ENCODE measurements around the gene NRBF2. TPM values are rescaled to one million over a fixed set of nuclear protein-coding genes. Genes with fewer than 3 reads are reported as not detected.

NRBF2 gene
- polyA plus RNA-seq, 2 of the 4 experiments (the other 2 are of a cell fraction): 16.6 to 27.6 TPM

GRCh38 chr10:63120554-63120953 is 12.6 kb upstream of the NRBF2 start:
- Histone ChIP-seq H3K4me2 (no peak overlapping the region), H3K4me3 (no peak overlapping the region), H3K9me3 (no peaks in the 10 kb centered on the region), H3K27ac (no peak overlapping the region), H3K4me1 (peaks cover 7% of the 10 kb centered on the region; the same call in 1 of the 3 replicates)
- TF ChIP-seq FOXS1 (CRISPR knock-in tag; IDR thresholded peaks at IDR 0.05): no peak
- no peak for TF ChIP-seq POLR2AphosphoS2 (conservative IDR thresholded peaks at IDR 0.05; ENCODE audit: low read length)
- no peak for TF ChIP-seq ZNF302 (CRISPR knock-in tag; IDR thresholded peaks at IDR 0.05)
- TF ChIP-seq HOXA7 (CRISPR knock-in tag; IDR thresholded peaks at IDR 0.05): no peak
- no peak for TF ChIP-seq BCL3 (IDR thresholded peaks at IDR 0.05)
- TF ChIP-seq BHLHE40 (IDR thresholded peaks at IDR 0.05; ENCODE audit: low read depth, low read length): no peak
- TF ChIP-seq FOSB (CRISPR knock-in tag; IDR thresholded peaks at IDR 0.05): no peak
- no peak for TF ChIP-seq SREBF2 (IDR thresholded peaks at IDR 0.05)
- TF ChIP-seq ZFP36 (IDR thresholded peaks at IDR 0.05; ENCODE audit: borderline replicate concordance, partially characterized antibody): no peak
- no peak for TF ChIP-seq CBX8 (IDR thresholded peaks at IDR 0.05)
- TF ChIP-seq RAD21 (conservative IDR thresholded peaks at IDR 0.05 in 1 of 2, IDR thresholded peaks at IDR 0.05 in 1 of 2): no peak
- TF ChIP-seq RCOR1 (IDR thresholded peaks at IDR 0.05; ENCODE audit: low read depth, low read length): no peak
- no peak for TF ChIP-seq USF2 (IDR thresholded peaks at IDR 0.05)
- no peak for TF ChIP-seq REST (IDR thresholded peaks at IDR 0.05)
- DNase-seq (ENCODE audit: low read depth in 1 of 2, low spot score in 1 of 2) (no peak), FAIRE-seq (no peak), ATAC-seq (no peak)
- CTCF ChIA-PET: no interaction called here
- POLR2A ChIA-PET: no interaction called here

- TF ChIP-seq FOSB (CRISPR knock-in tag; IDR thresholded peaks at IDR 0.05) (no peak), ZFP36 (IDR thresholded peaks at IDR 0.05; ENCODE audit: borderline replicate concordance, partially characterized antibody) (no peak), ELK1 (IDR thresholded peaks at IDR 0.05; ENCODE audit: low read depth, low read length) (no peak), MAX (IDR thresholded peaks at IDR 0.05) (no peak), CEBPB (IDR thresholded peaks at IDR 0.05) (no peak), RFX5 (IDR thresholded peaks at IDR 0.05) (no peak)
- ATAC-seq (no peak), DNase-seq (ENCODE audit: low read depth in 1 of 2, low spot score in 1 of 2) (no peak), FAIRE-seq (no peak)
- ChIA-PET CTCF (interaction anchor here (1.2 to 1.6 kb wide), 2 partner anchors 9 to 40 kb away, joined by 3 to 6 read pairs; partner anchors contain the start of gene NRBF2), POLR2A (no interaction called here)
- no peaks in the 10 kb centered on the region for H3K9me3 ChIP-seq
- H3K4me2 ChIP-seq: no peak overlapping the region
- no peaks in the 10 kb centered on the region for H3K4me1 ChIP-seq
- no peak overlapping the region for H3K27ac ChIP-seq
- no peak overlapping the region for H3K4me3 ChIP-seq
- 32% methylated on average over 2 of the region's 2 CpGs for WGBS (ENCODE audit: missing lambda C conversion rate)
Observed at GRCh38 chr10:63123727-63124362, 9.3 kb upstream of the NRBF2 start.
